ENCODE data around the gene RNF103.

Gene RNF103

GRCh38 chr2:86556508-86556907, 67.2 kb downstream of the RNF103 start:
- TF ChIP-seq CREB1 (IDR thresholded peaks at IDR 0.05; ENCODE audit: low read depth) (no peak), MAX (IDR thresholded peaks at IDR 0.05) (no peak), CEBPB (IDR thresholded peaks at IDR 0.05) (no peak), TAF1 (IDR thresholded peaks at IDR 0.05; ENCODE audit: low read depth) (no peak), RAD21 (IDR thresholded peaks at IDR 0.05; ENCODE audit: low read depth) (no peak), EGR1 (IDR thresholded peaks at IDR 0.05) (no peak), EP300 (IDR thresholded peaks at IDR 0.05; ENCODE audit: borderline replicate concordance) (no peak), ZBTB7A (IDR thresholded peaks at IDR 0.05; ENCODE audit: low read depth) (no peak), TCF12 (IDR thresholded peaks at IDR 0.05; ENCODE audit: low read depth) (no peak), USF1 (IDR thresholded peaks at IDR 0.05) (no peak), NFIC (IDR thresholded peaks at IDR 0.05) (no peak), TEAD4 (IDR thresholded peaks at IDR 0.05) (no peak), FOXM1 (IDR thresholded peaks at IDR 0.05; ENCODE audit: borderline replicate concordance, low read depth) (no peak), YY1 (IDR thresholded peaks at IDR 0.05; ENCODE audit: low read depth) (no peak), REST (IDR thresholded peaks at IDR 0.05; ENCODE audit: low read depth) (no peak)
